ENCODE data around the gene SEC14L3.
"Not testable (repeated sequence)": the region's sequence is repeated elsewhere in the genome, so short reads cannot be mapped to it uniquely, and the experiment has no call there.

Gene SEC14L3

DNA sequence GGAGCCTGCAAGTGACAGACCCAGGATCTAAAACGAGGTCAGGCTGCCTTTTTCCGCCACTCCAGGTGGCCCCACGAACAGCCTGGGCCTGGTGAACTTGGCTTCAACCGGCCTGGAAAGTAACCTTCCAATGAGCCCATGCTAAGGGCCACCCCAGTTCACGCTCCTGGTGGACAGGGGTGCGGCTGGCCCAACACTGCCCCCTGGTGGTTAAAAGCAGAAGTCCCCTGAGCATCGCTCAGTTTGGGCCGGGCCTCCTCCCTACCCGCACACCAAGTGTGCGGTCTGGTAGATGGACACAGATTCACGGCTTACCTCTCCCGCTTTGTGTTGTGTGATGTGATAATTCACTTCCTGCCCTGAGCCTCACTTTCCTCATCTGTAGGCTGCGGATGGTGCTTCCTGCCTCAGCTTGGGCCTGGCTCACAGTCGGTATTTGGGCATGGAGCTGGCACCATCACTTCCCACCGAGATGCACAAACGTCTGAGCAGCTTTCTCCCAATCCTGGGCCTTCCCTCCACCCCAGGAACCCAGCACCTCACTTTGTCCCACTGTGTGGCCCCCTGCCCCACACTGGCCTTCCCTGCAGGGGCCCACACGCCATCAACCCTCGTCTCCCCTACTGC is 13.7 kb upstream of the SEC14L3 start:
- DNase-seq = peak; percentile 38 to 49

GRCh38 chr22:30483169-30483568 is 11.4 kb upstream of the SEC14L3 start:
- DNase-seq = no peak

DNA sequence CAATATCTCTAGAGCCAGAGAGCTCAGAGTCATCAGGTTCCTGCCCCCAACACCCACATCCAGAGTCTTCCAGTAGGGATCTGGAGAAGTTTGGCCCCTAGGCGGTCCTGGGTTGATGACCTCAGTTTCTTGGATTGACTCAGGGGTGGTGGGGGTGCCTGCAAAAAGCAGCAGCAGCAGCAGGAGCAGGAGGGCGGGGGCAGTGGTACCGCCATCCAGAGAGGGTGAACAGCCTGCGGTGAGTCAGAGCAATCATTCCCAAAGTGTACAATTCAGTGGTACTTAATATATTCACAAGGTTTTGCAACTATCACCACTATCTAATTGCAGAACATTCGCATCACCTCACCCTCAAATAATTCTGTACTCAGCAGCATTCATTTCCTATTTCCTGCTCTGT is 9.9 kb upstream of the SEC14L3 start:
- DNase-seq = no peak

- DNase-seq = no peak
These were observed 8.2 kb upstream of the SEC14L3 start for GRCh38 chr22:30479981-30480380.

GRCh38 chr22:30474683-30475424 is 3.0 kb upstream of the SEC14L3 start:
- no peak for DNase-seq

DNA sequence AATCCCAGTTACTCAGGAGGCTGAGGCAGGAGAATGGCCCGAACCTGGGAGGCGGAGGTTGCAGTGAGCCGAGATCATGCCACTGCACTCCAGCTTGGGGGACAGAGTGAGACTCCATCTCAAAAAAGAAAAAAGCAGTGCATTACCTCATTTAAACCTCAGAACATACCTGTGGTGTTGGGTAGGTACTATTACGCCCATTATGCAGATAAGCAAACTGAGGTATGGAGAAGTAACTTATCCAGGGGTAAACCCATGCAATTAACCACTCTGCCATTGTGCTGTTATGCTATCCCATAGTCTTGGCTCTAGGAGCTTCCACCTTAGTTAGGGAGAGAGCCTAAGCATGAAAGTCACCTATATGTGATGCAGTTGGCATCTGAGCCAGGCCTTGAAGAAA is 2.3 kb upstream of the SEC14L3 start:
- no peak for DNase-seq

- DNase-seq = no peak
These were observed 1.3 kb upstream of the SEC14L3 start for GRCh38 chr22:30472994-30473720.

DNA sequence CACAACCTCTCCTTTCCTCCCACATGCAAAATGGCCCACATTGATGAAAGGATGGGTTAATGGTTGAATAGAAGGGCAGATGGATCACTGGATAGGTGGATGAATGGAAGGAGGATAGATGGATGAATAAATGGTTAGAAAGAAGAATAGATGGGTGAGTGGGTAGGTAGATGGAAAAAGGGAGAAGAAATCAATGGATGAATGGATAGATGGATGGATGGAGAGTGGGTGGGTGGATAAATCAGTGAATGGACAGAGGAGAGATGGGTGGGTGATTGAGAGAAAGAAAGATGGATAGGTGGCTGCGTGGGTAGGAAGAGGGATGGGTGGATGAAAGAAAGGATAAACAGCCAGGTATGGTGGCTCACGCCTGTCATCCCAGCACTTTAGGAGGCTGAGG is 1.2 kb downstream of the SEC14L3 start:
- DNase-seq = no peak

DNA sequence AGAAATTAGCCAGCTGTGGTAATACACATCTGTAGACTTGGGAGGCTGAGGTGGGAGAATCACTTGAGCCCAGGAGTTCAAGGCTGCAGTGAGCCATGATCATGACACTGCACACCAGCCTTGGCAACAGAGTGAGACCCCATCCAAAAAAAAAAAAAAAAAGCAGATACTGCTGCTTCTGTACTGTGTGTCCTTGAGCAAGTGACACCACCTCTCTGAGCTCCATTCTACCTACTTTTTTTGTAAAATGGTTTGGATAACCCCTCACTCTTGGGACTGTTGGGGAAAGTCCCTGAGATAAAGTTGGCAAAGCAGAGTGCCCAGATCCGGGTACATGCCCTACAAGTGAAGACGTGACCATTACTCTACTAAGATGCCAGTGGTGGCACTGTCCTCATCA is 2.7 kb downstream of the SEC14L3 start:
- no peak for DNase-seq

- not testable (repeated sequence) for DNase-seq
These were observed 11.3 kb downstream of the SEC14L3 start for GRCh38 chr22:30460555-30460954.

DNA sequence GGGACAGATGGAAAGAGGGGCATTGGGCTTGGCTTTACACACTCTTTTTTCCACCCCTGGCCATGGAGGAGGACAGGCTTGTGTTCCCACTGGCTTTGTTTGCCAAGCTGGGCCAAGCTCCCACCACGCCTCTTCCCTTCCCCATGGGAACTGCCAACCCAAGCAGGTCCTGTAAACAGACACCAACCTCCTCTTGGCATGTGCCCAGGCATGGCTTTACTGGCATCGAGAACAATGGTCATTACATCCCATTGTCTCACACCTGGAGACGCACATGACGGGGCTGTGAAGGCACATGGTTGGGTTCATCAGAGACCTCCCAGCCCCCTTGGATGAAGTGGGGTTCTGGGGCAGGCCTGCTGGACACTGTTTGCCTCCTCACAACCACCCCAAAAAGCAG is 11.7 kb downstream of the SEC14L3 start:
- no peak for DNase-seq

- no peak for DNase-seq
These were observed 12.4 kb downstream of the SEC14L3 start for GRCh38 chr22:30459181-30460052.

DNA sequence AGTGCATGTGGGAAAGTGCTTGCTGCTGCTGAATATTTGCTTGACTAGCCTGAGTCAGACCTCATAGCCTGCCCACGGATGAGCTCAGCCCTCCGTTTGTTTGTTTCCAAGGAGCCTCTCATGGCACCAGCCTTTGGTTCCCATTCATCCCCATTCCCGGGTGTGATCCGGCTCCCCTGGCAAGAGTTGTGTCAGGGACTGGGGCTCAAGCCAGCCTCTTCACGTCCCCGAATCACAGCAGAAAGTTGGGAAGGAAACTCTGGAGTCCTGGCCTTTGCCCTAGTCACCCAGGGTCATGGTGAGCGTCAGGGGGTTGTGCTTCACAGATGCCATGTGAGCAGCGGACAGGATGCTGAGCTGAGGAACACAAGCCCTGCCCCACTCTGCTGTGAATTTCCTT is 13.8 kb downstream of the SEC14L3 start:
- no peak for DNase-seq

DNA sequence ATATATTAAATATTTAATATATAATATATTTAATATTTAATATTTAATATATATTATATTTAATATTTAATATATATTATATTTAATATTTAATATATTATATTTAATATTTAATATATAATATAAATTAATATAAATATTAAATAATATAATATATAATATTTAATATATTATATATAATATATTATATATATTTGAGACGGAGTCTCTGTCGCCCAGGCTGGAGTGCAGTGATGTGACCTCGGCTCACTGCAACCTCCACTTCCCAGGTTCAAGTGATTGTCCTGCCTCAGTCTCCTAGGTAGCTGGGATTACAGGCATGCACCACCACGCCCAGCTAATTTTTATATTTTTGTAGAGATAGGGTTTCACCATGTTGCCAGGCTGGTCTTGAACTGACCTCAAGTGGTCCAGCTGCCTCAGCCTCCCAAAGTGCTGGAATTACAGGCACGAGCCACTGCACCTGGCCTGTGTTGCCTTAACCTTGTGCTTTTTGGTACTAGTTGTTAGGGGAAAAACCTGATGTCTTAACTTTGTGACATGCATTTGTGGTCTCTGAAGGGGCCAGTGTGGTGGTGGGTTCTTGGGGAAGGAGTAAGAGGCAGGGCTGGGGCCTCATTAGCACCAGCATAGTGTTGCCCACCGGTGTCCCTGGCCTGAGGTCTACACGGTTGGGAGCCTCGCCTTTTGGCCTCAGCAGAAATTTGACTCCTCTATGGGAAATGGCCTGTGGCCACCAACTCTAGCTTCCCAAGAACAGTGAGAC is 16.6 kb downstream of the SEC14L3 start:
- no peak for DNase-seq

GRCh38 chr22:30453731-30454510 is 17.9 kb downstream of the SEC14L3 start:
- DNase-seq = peak; percentile 31 to 32

GRCh38 chr22:30452861-30453260 is 19.0 kb downstream of the SEC14L3 start:
- no peak for DNase-seq

- not testable (repeated sequence) for DNase-seq
These were observed 20.3 kb downstream of the SEC14L3 start for GRCh38 chr22:30451488-30451887.

DNA sequence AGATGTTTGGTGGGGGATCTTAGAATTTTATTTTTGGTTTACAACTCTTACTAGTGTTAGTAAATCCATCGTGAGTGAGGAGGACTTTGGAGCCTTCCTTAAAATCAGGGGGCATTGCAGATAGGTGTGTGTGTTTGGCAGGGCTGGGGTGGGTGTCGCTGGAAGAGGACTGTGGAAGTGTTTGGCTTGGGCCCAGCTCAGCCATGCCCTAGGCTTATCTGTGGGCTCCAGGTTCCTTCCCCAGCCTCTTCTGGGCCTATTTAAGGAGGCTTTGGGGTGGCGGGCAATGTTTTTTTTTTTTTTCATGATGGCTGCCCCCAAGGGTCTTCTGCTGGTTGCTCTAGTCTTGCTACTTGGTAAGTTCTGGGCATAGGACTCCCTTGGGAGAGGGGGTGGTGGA is 24.2 kb downstream of the SEC14L3 start:
- no peak for DNase-seq

DNA sequence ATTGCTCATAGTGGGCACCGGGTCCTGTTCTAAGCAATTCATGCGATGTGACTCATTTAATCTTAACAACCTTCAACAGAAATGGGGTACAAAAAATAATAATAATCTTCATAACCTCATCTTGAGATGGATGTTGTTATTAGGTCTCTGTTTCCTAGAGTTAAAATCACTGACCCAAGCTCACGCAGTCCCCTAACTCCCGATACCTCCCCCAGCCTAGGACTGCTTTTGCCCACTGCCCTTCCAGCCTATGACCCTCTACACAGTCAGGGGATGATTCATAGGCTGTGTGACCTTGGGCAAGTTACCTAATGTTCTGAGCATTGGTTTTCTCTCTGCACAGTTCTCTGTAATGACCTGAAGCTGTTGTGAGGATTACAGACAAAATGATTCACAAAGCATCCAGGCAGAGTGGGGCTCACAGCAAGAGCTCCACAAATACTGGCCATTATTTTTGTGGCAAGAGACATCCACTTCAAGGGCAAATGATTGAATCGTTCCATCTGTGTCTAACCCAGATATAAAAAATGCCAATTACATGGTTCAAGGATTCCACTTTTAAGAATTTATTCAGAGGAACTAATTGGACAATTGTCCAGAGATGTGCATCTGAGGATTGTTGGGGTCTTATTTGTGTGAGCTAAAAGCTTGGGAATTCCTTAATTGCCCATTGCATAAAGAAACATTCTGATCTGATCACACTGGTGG is 26.2 kb downstream of the SEC14L3 start:
- DNase-seq = no peak

DNA sequence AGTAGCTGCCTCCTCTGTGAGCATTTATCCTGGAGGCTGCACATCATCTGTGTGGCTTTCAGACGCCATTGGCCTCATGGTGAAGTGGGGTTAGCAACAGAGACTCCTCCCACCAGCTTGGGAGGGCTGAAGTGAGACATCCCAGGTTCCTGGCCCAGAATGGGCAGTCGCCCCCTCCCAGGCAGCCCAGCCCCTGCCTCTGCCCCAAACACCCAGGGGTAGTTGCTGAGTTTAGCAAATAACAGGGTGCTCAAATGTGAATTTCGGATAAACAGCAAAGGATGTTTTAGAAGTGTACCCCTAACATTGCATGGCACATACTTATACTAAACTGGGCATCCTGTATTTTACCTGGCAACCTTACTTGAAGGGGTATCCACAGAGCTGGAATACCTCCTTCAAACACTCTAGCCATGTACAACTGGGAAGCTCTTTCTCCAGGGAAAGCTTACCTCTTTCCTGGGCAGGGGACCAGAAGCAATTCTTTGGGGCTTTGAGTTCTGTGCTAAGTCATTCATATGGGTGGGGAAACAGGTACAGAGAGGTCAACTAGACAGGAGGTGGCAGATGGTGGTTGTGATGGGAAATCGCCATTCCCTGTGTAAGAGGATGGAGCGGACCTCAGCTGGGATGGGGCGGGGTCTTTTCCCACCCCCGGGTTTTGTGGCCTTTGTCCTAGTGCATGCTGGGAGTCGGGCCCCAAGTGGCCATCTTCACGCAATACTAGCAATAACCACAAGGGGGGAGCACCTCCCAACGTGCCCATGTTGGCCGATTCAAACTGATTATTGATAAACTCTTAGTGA is 27.0 kb downstream of the SEC14L3 start:
- peak; percentile 26 to 29 for DNase-seq

All from AML-193 (cell line).